B cell (primary cell): ENCODE data around the gene MYCL. TPM values are rescaled to one million over a fixed set of nuclear protein-coding genes. Genes with fewer than 3 reads are reported as not detected.

Experiments
- ATAC-seq: fragments of 200-7000 bp; cut with Tn5 transposase; one replicate; pipeline ENCODE4 v1.10.0; 2021; ENCODE audit warnings: low read depth, mild to moderate bottlenecking, moderate number of reproducible peaks, moderate library complexity
- CTCF ChIA-PET: fragments of 350-600 bp; sonication (Branson Sonifier 250); formaldehyde crosslinking; loops from one replicate; lab custom pipeline; 2021; ENCODE audit warnings: antibody characterized with exemption, inconsistent platforms; lab: Charles Lee
- POLR2A ChIA-PET: fragments of 350-600 bp; sonication (Branson Sonifier 250); formaldehyde crosslinking; loops from one replicate; lab custom pipeline; 2021; ENCODE audit warnings: antibody characterized with exemption; lab: Charles Lee
- DNase-seq: peaks from one replicate; pipeline ENCODE4 v3.0.0; 2013
- H2AFZ ChIP-seq: 2 replicates; pipeline ENCODE4 v1.6.1; 2012; ENCODE audit warnings: mild to moderate bottlenecking, low read depth, low read length; ENCODE audit not compliant: insufficient read depth, poor library complexity, severe bottlenecking
- H3K27ac ChIP-seq, 2 donors: 1 replicate in 1 of 2; 2 replicates in 1 of 2; pipeline ENCODE4 v1.5.1; 2012 to 2013; ENCODE audit warnings: low read length in 2 of 2, mild to moderate bottlenecking in 2 of 2, moderate library complexity in 1 of 2
- H3K27me3 ChIP-seq, 4 experiments: fragments of 200-600 bp in 1 of 4; sonication (generic) in 1 of 4; replicated peaks in 1 of 4; 1 replicate in 2 of 4; 2 replicates in 2 of 4; pipeline versions ENCODE4 v1.6.1 to v1.7.0; 2013 to 2016; ENCODE audit warnings: low read length in 3 of 4, mild to moderate bottlenecking in 2 of 4, mixed read lengths in 1 of 4, moderate library complexity in 1 of 4; ENCODE audit not compliant: insufficient read depth in 4 of 4, control insufficient read depth in 3 of 4; ENCODE audit errors: control extremely low read depth in 1 of 4
- H3K36me3 ChIP-seq, 2 experiments: replicated peaks in 1 of 2; 1 replicate in 1 of 2; 2 replicates in 1 of 2; pipeline versions ENCODE4 v1.6.1 to v1.7.1; 2013; ENCODE audit warnings: low read length in 1 of 2; ENCODE audit not compliant: insufficient read depth in 2 of 2, control insufficient read depth in 1 of 2; ENCODE audit errors: control extremely low read depth in 1 of 2, extremely low read depth in 1 of 2
- H3K4me1 ChIP-seq, 2 donors: fragments of 200-600 bp in 1 of 2; sonication (generic) in 1 of 2; 1 replicate in 1 of 2; 2 replicates in 1 of 2; pipeline versions ENCODE4 v1.5.1 to v1.6.1; 2013 to 2017; ENCODE audit warnings: low read length in 2 of 2; ENCODE audit not compliant: control insufficient read depth in 2 of 2, insufficient read depth in 2 of 2
- H3K4me2 ChIP-seq: replicated peaks from 2 replicates; pipeline ENCODE3; 2012; ENCODE audit warnings: mild to moderate bottlenecking, low read depth, low read length; ENCODE audit not compliant: poor library complexity, severe bottlenecking
- H3K4me3 ChIP-seq, 5 experiments: fragments of 200-600 bp in 1 of 5; sonication (generic) in 1 of 5; 1 replicate in 3 of 5; 2 replicates in 2 of 5; pipeline versions ENCODE4 v1.5.1 to v1.7.0; 2011 to 2016; ENCODE audit warnings: low read length in 4 of 5, mild to moderate bottlenecking in 4 of 5, low read depth in 2 of 5, control low read depth in 1 of 5, moderate library complexity in 1 of 5; ENCODE audit not compliant: insufficient read depth in 1 of 5; ENCODE audit errors: control extremely low read depth in 1 of 5, extremely low read depth in 1 of 5
- H3K79me2 ChIP-seq: fragments of 200-600 bp; sonication (generic); one replicate; pipeline ENCODE4 v1.6.0; 2016; ENCODE audit warnings: low read length; ENCODE audit not compliant: control insufficient read depth, insufficient read depth
- H3K9ac ChIP-seq: fragments of 200-600 bp; sonication (generic); 2 replicates; pipeline ENCODE4 v1.6.1; 2017; ENCODE audit warnings: mild to moderate bottlenecking, low read length, moderate library complexity
- H3K9me3 ChIP-seq, 3 donors: one replicate each; pipeline versions ENCODE4 v1.6.1 to v1.7.1; 2013; ENCODE audit warnings: low read length in 2 of 3; ENCODE audit not compliant: control insufficient read depth in 2 of 3, insufficient read depth in 1 of 3; ENCODE audit errors: control extremely low read depth in 1 of 3
- H4K20me1 ChIP-seq: 2 replicates; pipeline ENCODE4 v1.6.0; 2012; ENCODE audit warnings: mild to moderate bottlenecking, low read length; ENCODE audit not compliant: insufficient read depth, control insufficient read depth, poor library complexity, severe bottlenecking
- H3K27ac Mint-ChIP-seq: one replicate; pipeline ENCODE4 v1.8.0; 2021; ENCODE audit warnings: mixed read lengths
- H3K27me3 Mint-ChIP-seq: one replicate; pipeline ENCODE4 v1.8.0; 2021; ENCODE audit warnings: mixed read lengths
- H3K4me1 Mint-ChIP-seq: one replicate; pipeline ENCODE4 v1.8.0; 2021; ENCODE audit warnings: mixed read lengths
- H3K4me3 Mint-ChIP-seq: one replicate; pipeline ENCODE4 v1.8.0; 2021; ENCODE audit warnings: mixed read lengths
- H3K9me3 Mint-ChIP-seq: one replicate; pipeline ENCODE4 v1.8.0; 2022; ENCODE audit warnings: mixed read lengths; ENCODE audit not compliant: insufficient read depth
- CTCF ChIP-seq: fragments of 200-600 bp; IDR thresholded peaks from one replicate; pipeline ENCODE4 v1.8.0; 2022; ENCODE audit warnings: antibody characterized with exemption, mild to moderate bottlenecking
- EZH2 ChIP-seq: IDR thresholded peaks from 2 replicates; pipeline ENCODE4 v1.6.1; 2012; ENCODE audit warnings: borderline replicate concordance, low read depth, mild to moderate bottlenecking, moderate library complexity, low read length; ENCODE audit not compliant: insufficient read depth, poor library complexity, severe bottlenecking
- WGBS: methylation state at CpG from one replicate; pipeline ENCODE4 v1.1.5; 2013; ENCODE audit warnings: missing lambda C conversion rate; ENCODE audit not compliant: insufficient coverage; 5-methylcytosine and 5-hydroxymethylcytosine counted together
- intact Hi-C: fragments of 100-400 bp; cut with micrococcal nuclease; formaldehyde crosslinking; loops from one replicate; pipeline ENCODE4 v1.10.0; 2022
- polyA plus RNA-seq: library from polyadenylated mRNA; depleted of rRNA; stranded (reverse); fragments of >200 nt; gene quantifications from 2 replicates; pipeline ENCODE4 v1.2.3, GENCODE V29; 2012
- total RNA-seq, 2 donors: library from RNA; stranded (reverse); fragments of 120-200 nt in 1 of 2; gene quantifications; 1 replicate in 1 of 2; 2 replicates in 1 of 2; pipeline versions ENCODE4 v1.2.3 to v1.2.4, GENCODE V29; 2013 to 2022

Gene MYCL
- total and polyA plus RNA-seq, 2 donors (not counting 1 experiment from before 2014, with no cell fraction given) = 0.03 to 0.62 TPM

GRCh38 chr1:39850606-39851216 is 51.0 kb downstream of the MYCL start:
- Mint-ChIP-seq H3K27me3 (no peaks in the 10 kb centered on the region), H3K27ac (no peak overlapping the region), H3K4me3 (no peak overlapping the region), H3K9me3 (no peaks in the 10 kb centered on the region), H3K4me1 (peaks cover 6% of the 10 kb centered on the region)
- H3K4me1 ChIP-seq = peaks cover 5 to 6% of the 10 kb centered on the region in 2 donors
- no peak overlapping the region for H3K4me2 ChIP-seq
- H4K20me1 ChIP-seq = no peaks in the 10 kb centered on the region
- TF ChIP-seq CTCF = no peak
- no peaks in the 10 kb centered on the region for H3K27me3 ChIP-seq
- 86% methylated on average over 1 of the region's 3 CpGs for WGBS
- no peak overlapping the region for H2AFZ ChIP-seq
- DNase-seq (no peak), ATAC-seq (no peak)
- ChIA-PET CTCF (interaction anchor here (0.8 kb wide), 1 partner anchor 68 kb away, joined by 3 read pairs; no protein-coding TSS in a partner anchor), POLR2A (no interaction called here)
- intact Hi-C loops = no loop called here
- no peaks in the 10 kb centered on the region for H3K9me3 ChIP-seq
- H3K27ac ChIP-seq = no peak overlapping the region
- peaks cover 4% of the 10 kb centered on the region for H3K79me2 ChIP-seq
- no peak overlapping the region for H3K4me3 ChIP-seq
- H3K36me3 ChIP-seq = peaks cover 0 to 26% of the 10 kb centered on the region in 2 experiments
- H3K9ac ChIP-seq = no peak overlapping the region

- Histone ChIP-seq H3K36me3 (peaks cover 0 to 21% of the 10 kb centered on the region in 2 experiments), H2AFZ (no peak overlapping the region), H3K4me1 (peaks cover 12 to 13% of the 10 kb centered on the region in 2 donors), H3K27ac (no peak overlapping the region), H4K20me1 (no peaks in the 10 kb centered on the region), H3K4me2 (no peak overlapping the region), H3K4me3 (no peak overlapping the region), H3K9me3 (no peaks in the 10 kb centered on the region), H3K79me2 (no peaks in the 10 kb centered on the region), H3K27me3 (no peaks in the 10 kb centered on the region), H3K9ac (no peak overlapping the region)
- DNase-seq = no peak
- H3K9me3 Mint-ChIP-seq = no peaks in the 10 kb centered on the region
- ChIA-PET POLR2A (no interaction called here), CTCF (no interaction called here)
- TF ChIP-seq EZH2 (no peak), CTCF (no peak)
- no peak for ATAC-seq
- intact Hi-C loops = no loop called here
- no peaks in the 10 kb centered on the region for H3K27me3 Mint-ChIP-seq
- H3K27ac Mint-ChIP-seq = no peak overlapping the region
- 89% methylated on average over 1 of the region's 1 CpG for WGBS
- H3K4me1 Mint-ChIP-seq = peaks cover 13% of the 10 kb centered on the region
- no peak overlapping the region for H3K4me3 Mint-ChIP-seq
Measured at GRCh38 chr1:39849203-39849602, 52.5 kb downstream of the MYCL start.
